Osteocyte (in vitro differentiated cells): Measurements from ENCODE around the gene RBM33. TPM values are rescaled to one million over a fixed set of nuclear protein-coding genes. Genes with fewer than 3 reads are reported as not detected.
A peak's percentile ranks its signal among the peaks of the same experiment; 100 is the strongest.

ENCODE experiments used
- DNase-seq: peaks from one replicate; pipeline ENCODE4 v3.0.0; 2021; ENCODE audit warnings: mixed read lengths; ENCODE audit not compliant: unreplicated experiment; ENCODE audit errors: extremely low spot score
- H3K27ac Mint-ChIP-seq: one replicate; pipeline ENCODE4 v1.8.0; 2021; ENCODE audit warnings: mild to moderate bottlenecking, mixed read lengths; ENCODE audit not compliant: unreplicated experiment
- H3K27me3 Mint-ChIP-seq: one replicate; pipeline ENCODE4 v1.8.0; 2021; ENCODE audit warnings: mixed read lengths; ENCODE audit not compliant: unreplicated experiment
- H3K36me3 Mint-ChIP-seq: one replicate; pipeline ENCODE4 v1.8.0; 2021; ENCODE audit warnings: mixed read lengths; ENCODE audit not compliant: unreplicated experiment
- H3K4me1 Mint-ChIP-seq: one replicate; pipeline ENCODE4 v1.8.0; 2021; ENCODE audit warnings: mixed read lengths; ENCODE audit not compliant: unreplicated experiment
- H3K4me3 Mint-ChIP-seq: one replicate; pipeline ENCODE4 v1.8.0; 2021; ENCODE audit warnings: mild to moderate bottlenecking, moderate library complexity, mixed read lengths; ENCODE audit not compliant: unreplicated experiment
- H3K9me3 Mint-ChIP-seq: one replicate; pipeline ENCODE4 v1.8.0; 2021; ENCODE audit warnings: mixed read lengths; ENCODE audit not compliant: unreplicated experiment
- CTCF ChIP-seq: fragments of 200-600 bp; sonication (generic); IDR thresholded peaks from 2 replicates; pipeline ENCODE4 v1.5.0; 2021; ENCODE audit warnings: antibody characterized with exemption, mild to moderate bottlenecking, moderate library complexity
- total RNA-seq: library from RNA; stranded (reverse); gene quantifications from 2 replicates; pipeline ENCODE4 v1.2.1, GENCODE V29; 2021

The RBM33 gene
- total RNA-seq, 1 donor from 2014 or later, result 52.4 TPM

GRCh38 chr7:155795951-155796350 lies 151.5 kb downstream of the RBM33 start:
- H3K36me3 Mint-ChIP-seq, result no peaks in the 10 kb centered on the region
- H3K27ac Mint-ChIP-seq, result no peak overlapping the region
- TF ChIP-seq CTCF, result no peak
- no peak for DNase-seq
- H3K4me1 Mint-ChIP-seq, result peaks cover 2% of the 10 kb centered on the region
- H3K9me3 Mint-ChIP-seq, result no peaks in the 10 kb centered on the region
- no peak overlapping the region for H3K4me3 Mint-ChIP-seq
- peaks cover 19% of the 10 kb centered on the region for H3K27me3 Mint-ChIP-seq

- peaks cover 2% of the 10 kb centered on the region for H3K4me1 Mint-ChIP-seq
- DNase-seq, result no peak
- no peaks in the 10 kb centered on the region for H3K9me3 Mint-ChIP-seq
- peak; percentile 94 for TF ChIP-seq CTCF
- peaks cover 25% of the 10 kb centered on the region for H3K27me3 Mint-ChIP-seq
- no peaks in the 10 kb centered on the region for H3K36me3 Mint-ChIP-seq
- no peak overlapping the region for H3K27ac Mint-ChIP-seq
- H3K4me3 Mint-ChIP-seq, result no peak overlapping the region
These were observed 152.2 kb downstream of the RBM33 start for GRCh38 chr7:155796381-155797261.

- peaks cover 2% of the 10 kb centered on the region for H3K4me1 Mint-ChIP-seq
- H3K36me3 Mint-ChIP-seq, result no peaks in the 10 kb centered on the region
- no peak for DNase-seq
- no peak for TF ChIP-seq CTCF
- H3K27me3 Mint-ChIP-seq, result peaks cover 31% of the 10 kb centered on the region
- H3K9me3 Mint-ChIP-seq, result no peaks in the 10 kb centered on the region
- no peak overlapping the region for H3K27ac Mint-ChIP-seq
- H3K4me3 Mint-ChIP-seq, result no peak overlapping the region
These were observed 153.1 kb downstream of the RBM33 start for GRCh38 chr7:155797262-155798250.

GRCh38 chr7:155798673-155799439 lies 154.4 kb downstream of the RBM33 start:
- no peak for DNase-seq
- H3K36me3 Mint-ChIP-seq, result no peaks in the 10 kb centered on the region
- no peak for TF ChIP-seq CTCF
- H3K4me3 Mint-ChIP-seq, result no peak overlapping the region
- H3K27me3 Mint-ChIP-seq, result peaks cover 35% of the 10 kb centered on the region
- no peak overlapping the region for H3K27ac Mint-ChIP-seq
- peaks cover 8% of the 10 kb centered on the region for H3K4me1 Mint-ChIP-seq
- H3K9me3 Mint-ChIP-seq, result no peaks in the 10 kb centered on the region
